GM04504 (cell line): ENCODE measurements around the gene ATP8B3.

Experiments
- DNase-seq: peaks from one replicate; pipeline ENCODE4 v3.0.0-alpha.2; 2012; ENCODE audit warnings: low read depth

The ATP8B3 gene

DNA sequence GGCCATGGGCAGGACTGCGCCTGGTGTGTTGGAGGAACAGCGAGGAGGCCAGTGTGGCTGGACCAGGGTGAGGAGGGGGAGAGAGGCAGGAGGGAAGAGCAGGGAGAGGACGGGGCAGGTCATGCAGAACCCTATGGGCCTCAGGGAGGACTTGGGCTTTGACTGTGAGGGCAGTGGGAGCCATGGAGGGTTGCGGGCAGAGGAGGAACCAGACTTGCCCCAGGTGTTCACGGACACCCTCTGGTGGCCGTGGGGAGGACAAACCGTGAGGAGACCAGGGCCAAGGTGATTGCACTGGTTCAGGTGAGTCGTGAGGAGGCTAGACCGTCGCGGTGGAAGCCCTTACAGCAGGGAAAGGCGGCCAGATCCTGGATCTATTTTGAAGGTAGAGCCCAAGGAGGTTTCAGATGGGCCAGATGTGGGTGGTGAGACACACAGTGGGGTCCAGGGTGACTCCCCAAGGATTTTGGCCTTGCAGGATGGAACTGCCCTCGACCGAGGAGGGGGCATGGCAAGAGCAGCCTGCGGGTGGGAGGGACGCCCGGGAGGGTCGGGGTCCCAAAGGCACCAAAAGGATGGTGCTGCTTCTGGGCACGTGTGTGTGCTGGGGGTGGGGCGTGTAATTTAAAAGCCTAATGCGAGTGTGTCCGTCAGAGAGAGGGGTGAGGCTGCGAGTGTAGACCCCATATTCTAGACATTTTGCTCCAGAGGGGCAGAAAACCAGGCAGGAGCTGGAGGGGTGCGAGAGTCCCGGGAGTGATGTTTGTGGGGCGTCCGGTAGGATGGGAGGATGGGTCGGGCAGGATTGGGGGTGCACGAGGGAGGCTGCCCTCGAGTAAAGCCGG is 39.0 kb upstream of the ATP8B3 start:
- DNase-seq, result no peak

GRCh38 chr19:1849886-1850398 is 37.9 kb upstream of the ATP8B3 start:
- no peak for DNase-seq

GRCh38 chr19:1849132-1849474 is 37.0 kb upstream of the ATP8B3 start:
- no peak for DNase-seq

- DNase-seq, result peak; percentile 85
Measured at GRCh38 chr19:1848399-1849131, 36.5 kb upstream of the ATP8B3 start, which contains the start of gene REXO1. TSS of gene REXO1 (minus strand) at chr19:1848483. CDS start at chr19:1848358, 125 bp downstream.

DNA sequence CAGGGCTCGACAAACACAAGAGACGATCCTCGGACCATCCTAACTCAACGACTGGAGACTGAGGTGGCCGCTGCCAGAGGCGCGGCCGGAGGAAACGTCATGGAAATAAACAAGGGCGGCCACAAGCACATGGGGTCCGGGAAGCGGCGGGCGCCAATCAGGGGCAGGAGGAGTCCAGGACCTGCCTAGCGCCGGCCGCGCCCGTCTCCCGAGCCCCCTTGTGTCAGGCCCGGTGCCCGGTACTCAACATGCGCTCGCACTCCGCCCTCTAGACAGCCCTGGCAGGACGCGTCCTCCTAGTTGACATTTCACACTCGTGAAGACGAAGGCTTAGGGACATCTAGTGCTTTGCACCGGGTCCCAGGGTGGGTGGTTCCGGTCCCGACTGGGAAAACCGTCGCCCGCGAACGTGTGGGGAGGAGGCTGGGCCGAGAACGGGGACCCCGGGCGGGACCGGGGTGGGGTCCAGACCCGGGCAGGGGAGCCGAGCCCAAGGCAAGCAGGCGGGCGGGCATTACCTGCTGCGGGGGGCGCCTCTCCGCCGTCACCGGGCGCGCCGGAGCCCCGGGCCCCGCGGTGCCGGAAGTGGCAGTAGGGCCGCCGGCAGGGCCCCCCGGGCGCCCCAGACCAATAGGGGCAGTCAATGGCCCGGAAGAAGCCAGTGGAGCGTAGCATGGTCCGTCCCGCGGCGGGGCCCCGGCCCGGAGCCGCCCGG is 35.8 kb upstream of the ATP8B3 start:
- DNase-seq, result no peak

DNA sequence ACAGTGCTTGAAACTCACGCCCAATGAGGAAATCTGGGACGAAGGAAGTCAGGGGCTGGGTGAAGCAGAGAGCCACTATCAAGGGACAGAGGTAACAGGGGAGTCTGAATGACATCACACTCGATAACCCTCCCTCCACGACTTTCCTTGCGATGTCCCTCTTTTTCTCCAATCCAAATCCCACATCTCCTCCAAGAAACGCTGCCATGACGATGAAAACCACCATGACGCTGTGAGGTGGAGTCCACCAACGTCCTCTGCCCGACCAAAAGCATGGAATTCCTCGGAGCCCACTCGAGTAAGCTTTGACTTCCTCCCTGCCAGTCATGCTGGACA is 35.2 kb upstream of the ATP8B3 start:
- DNase-seq, result no peak

GRCh38 chr19:1846517-1847204 is 34.6 kb upstream of the ATP8B3 start:
- DNase-seq, result no peak

DNA sequence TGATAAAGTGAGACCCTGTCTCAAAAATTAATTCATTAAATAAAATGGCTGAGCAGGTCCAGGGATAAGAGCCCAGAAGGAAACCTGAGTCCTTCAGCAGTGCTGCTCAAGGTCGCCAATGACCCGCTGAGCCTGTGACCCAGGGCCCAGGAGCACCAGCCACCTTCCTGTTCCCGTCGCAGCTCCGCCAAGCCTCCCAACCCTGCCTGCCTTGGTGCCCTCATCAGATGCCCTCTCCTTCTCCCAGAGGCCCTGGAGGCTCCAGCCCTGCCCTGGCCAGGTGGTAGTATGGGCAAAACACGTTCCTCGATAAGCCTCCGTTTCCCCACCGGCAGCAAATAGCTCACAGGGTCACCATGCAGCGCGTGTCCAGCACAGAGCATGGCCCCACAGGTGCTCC is 33.6 kb upstream of the ATP8B3 start:
- no peak for DNase-seq

GRCh38 chr19:1845125-1845515 is 33.0 kb upstream of the ATP8B3 start:
- no peak for DNase-seq

GRCh38 chr19:1844513-1845124 is 32.5 kb upstream of the ATP8B3 start:
- DNase-seq, result no peak

GRCh38 chr19:1843646-1844394 is 31.7 kb upstream of the ATP8B3 start:
- no peak for DNase-seq

DNA sequence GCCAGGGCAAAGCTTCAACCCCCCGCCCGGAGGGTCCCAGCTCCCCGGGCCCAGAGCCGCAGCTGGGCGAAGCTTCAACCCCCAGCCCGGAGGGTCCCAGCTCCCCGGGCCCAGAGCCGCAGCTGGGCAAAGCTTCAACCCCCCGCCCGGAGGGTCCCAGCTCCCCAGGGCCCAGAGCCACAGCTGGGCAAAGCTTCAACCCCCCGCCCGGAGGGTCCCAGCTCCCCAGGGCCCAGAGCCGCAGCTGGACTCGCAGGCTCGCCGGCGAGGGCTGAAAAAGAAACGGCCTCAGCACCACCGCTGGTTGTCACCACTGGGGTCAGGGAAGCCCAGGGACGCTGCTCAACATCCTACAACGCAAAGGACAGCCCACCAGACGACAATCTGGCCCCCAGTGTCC is 31.0 kb upstream of the ATP8B3 start:
- DNase-seq, result no peak

GRCh38 chr19:1841209-1841924 is 29.3 kb upstream of the ATP8B3 start:
- DNase-seq, result no peak

GRCh38 chr19:1840541-1841115 is 28.6 kb upstream of the ATP8B3 start:
- DNase-seq, result no peak

GRCh38 chr19:1839658-1840540 is 27.8 kb upstream of the ATP8B3 start:
- no peak for DNase-seq

DNA sequence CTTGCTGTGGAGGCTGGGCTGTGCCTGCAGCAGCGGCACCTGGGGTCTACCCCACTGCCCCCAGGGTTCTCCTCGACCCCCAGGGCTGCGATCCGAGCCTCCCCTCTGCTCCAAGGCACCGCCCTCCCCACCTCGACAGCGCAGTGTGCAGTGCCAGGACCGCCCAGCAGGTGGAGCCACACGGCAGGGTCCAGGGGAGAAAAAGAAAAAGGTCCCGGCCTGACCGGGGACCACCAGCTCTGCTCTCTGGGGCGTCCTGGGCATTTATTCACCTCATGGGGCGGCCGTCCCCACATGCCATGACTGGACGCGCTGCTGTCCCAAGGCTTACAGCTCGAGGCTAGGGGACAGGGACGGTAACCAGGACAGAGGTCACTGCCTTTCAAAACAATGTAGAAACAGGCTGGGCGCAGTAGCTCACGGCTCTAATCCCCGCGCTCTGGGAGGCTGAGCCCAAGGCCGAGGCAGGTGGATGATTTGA is 25.6 kb upstream of the ATP8B3 start:
- DNase-seq, result no peak

- no peak for DNase-seq
Measured at GRCh38 chr19:1837222-1837565, 25.1 kb upstream of the ATP8B3 start.

- DNase-seq, result no peak
Measured at GRCh38 chr19:1836458-1837221, 24.6 kb upstream of the ATP8B3 start.
